ENCODE measurements around the gene COL19A1.
"Not testable (repeated sequence)": the region's sequence is repeated elsewhere in the genome, so short reads cannot be mapped to it uniquely, and the experiment has no call there.

Gene COL19A1

GRCh38 chr6:69965974-69966373, 99.6 kb downstream of the COL19A1 start:
- not testable (repeated sequence) for DNase-seq (ENCODE audit: low read depth in 3 of 3)

- no peak for DNase-seq (ENCODE audit: low read depth in 3 of 3)
Measured at GRCh38 chr6:69973138-69973537, 106.8 kb downstream of the COL19A1 start.

GRCh38 chr6:69973763-69974162, 107.4 kb downstream of the COL19A1 start:
- no peak for DNase-seq (ENCODE audit: low read depth in 3 of 3)

GRCh38 chr6:69974193-69974592, 107.8 kb downstream of the COL19A1 start:
- DNase-seq (ENCODE audit: low read depth in 3 of 3): no peak

DNA sequence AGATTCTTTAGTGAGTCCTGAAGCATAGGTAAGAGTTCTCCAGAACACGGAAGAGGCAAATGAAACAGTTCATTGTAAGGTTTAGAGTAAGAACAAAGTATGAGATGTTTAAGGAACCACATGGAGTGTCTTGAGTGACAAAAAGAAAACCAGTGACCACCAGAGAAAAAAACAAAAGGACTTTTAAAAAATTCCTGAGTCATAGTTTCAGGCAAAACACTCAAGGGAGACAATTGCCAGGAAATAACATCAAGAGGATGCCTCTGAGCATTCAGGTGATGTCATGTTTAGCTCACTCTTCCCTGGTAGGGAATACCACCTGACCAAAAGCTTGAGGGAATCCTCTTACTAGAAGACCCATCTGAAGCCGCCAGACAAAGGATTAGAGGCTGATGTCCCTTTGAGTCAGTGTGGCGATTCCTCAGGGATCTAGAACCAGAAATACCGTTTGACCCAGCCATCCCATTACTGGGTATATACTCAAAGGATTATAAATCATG, 110.3 kb downstream of the COL19A1 start:
- DNase-seq (ENCODE audit: low read depth in 3 of 3): no peak

DNA sequence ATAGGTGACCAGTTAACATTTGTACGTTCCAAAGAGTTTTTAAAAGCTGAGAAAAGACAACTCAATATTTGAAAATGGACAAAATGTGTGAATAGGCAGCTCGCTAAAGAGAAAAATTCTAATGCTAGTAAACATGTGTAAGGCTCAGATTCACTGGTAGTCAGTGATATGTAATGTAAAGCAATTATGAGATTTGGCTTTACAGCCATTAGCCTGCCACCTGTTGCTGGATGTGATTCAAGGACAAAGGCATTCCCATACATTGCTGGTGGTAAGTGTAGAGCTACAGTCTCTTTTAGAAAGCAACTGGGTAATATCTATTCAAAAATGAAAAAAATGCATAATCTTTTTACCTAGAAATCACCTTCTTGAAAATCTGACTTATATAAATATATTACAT, 114.3 kb downstream of the COL19A1 start:
- DNase-seq (ENCODE audit: low read depth in 3 of 3): no peak

DNA sequence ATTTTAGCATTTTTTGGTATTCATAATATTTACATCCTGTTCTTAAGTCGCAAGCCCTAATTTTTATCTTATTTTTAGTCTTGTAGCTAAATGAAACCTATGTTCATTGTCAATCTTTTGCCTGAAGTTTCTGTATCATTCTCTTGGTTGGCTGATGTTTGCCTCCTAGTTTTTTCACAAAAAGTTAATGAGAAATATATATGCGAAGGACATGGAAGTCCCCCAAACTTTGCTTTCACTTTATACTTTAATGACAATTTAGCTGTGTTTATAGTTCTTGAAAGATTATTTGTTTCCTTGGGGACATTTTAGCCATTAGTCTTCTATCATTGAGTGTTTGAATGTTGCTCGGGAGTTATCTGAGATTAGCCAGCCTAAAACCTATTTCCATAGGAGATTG, 118.2 kb downstream of the COL19A1 start:
- no peak for DNase-seq (ENCODE audit: low read depth in 3 of 3)

GRCh38 chr6:69985180-69985579, 118.8 kb downstream of the COL19A1 start:
- DNase-seq (ENCODE audit: low read depth in 3 of 3): no peak

DNA sequence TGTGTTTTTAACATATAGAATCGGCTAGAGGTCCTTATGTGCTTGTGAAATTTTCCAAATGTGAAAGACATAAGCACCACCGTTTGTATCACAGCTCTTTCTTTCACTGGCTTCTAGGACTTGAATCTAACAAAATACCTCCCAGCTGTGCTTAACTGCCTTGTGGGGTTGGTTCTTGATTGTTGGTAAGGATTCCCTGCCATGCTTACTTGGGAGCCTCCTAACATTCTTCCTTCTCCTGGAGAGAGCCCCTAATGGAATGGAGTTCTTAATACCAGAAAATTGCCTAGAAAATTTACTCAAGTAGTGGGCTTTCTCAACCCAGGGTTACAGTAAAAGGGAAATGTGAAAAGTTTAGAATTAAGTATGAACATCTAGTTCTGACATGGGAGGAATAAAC, 121.2 kb downstream of the COL19A1 start:
- no peak for DNase-seq (ENCODE audit: low read depth in 3 of 3)

GRCh38 chr6:69988458-69989126, 122.2 kb downstream of the COL19A1 start:
- DNase-seq (ENCODE audit: low read depth in 3 of 3): no peak

DNA sequence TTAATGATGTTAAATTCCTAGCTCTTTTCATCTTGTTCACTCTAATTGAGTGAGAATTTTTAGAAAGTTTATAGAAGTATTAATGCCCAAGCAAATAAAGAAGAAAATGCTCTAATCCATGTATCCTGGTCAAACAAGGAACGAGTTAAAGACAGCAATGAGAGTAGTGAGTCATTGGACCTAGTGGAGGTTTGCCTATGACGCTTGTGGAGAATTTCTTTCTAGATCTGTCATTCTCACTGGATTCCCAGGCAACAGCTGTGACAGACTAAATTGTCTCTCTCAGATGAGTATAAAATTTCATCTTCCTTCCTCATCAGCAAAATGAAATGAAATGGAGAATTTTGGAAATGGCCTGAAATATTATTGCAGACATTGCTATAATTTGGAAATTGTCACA, 127.9 kb downstream of the COL19A1 start:
- DNase-seq (ENCODE audit: low read depth in 3 of 3): no peak

DNA sequence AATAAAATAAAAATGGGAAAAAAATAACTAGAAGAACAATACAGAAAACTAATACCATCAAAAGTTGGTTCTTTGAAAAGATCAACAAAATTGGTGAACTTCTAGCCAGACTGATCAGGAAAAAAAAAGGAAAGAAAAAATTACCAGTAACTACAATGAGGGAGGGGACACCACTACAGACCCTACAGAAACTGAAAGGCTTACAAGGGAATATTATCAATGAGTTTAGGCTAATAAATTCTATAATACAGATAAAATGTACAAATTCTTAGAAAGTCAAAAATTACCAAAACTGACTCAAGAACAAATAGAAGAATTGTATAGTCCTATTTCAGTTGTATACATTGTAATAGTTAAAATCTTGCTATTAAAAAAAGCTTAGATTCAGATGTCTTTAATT, 141.8 kb downstream of the COL19A1 start:
- DNase-seq (ENCODE audit: low read depth in 3 of 3): no peak

GRCh38 chr6:70010339-70010738, 144.0 kb downstream of the COL19A1 start:
- DNase-seq (ENCODE audit: low read depth in 3 of 3): not testable (repeated sequence)

GRCh38 chr6:70023201-70023600, 156.8 kb downstream of the COL19A1 start:
- not testable (repeated sequence) for DNase-seq (ENCODE audit: low read depth in 3 of 3)

GRCh38 chr6:70028246-70028645, 161.9 kb downstream of the COL19A1 start:
- no peak for DNase-seq (ENCODE audit: low read depth in 3 of 3)

DNA sequence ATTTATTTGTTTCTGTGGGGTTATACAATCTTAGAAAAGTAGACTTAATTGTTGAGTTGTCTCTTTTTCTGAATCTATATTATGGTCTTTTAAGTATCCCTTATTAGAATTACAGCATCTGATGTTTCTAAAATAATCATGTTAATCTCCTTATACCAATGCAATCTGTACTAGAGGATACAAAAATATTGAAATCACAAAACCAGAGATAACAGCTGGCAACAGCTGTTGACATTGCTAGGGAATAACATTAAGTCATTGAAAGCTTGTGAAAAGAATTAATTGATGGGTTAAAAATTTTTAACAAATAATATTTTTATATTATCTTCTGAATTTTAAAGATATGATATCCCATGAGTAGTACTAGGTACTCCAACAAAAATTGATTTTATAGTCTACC, 162.6 kb downstream of the COL19A1 start:
- DNase-seq (ENCODE audit: low read depth in 3 of 3): no peak

DNA sequence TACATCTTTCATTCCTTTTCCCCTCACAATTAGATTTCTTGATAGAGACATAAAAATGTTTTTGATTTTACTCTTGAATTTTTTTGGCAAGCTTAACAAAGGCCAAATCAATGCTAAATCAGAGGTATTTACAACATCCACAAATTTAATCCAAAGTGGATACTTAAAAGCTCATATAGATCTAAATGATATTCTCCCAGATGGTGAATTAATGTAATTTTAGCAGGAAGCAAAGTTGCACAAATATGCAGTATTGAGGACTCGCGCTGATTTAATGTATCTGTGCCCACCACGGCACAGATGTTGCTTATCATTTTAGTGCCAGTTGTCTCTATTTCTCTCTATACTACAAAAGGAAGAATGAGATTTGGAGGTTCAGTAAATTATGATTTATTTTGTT, 167.4 kb downstream of the COL19A1 start:
- no peak for DNase-seq (ENCODE audit: low read depth in 3 of 3)

GRCh38 chr6:70037445-70037844, 171.1 kb downstream of the COL19A1 start:
- no peak for DNase-seq (ENCODE audit: low read depth in 3 of 3)

DNA sequence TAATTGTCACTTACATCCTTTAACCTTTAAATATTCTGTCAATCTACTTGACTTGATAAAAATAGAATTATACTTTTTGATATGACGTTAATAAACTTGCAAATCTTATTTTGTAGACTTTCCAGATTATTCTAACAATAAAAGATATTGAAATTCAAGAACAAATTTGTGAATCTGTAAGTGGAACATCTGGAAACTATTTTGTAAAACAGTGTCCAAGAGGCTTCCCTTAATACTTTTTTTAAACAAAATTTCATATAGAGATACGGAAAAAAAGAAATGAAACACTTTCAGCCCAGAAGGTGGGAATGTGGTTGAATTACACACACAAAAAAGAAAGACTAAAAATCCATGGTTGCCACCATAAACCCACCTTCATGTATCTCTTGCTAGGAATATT, 174.4 kb downstream of the COL19A1 start:
- DNase-seq (ENCODE audit: low read depth in 3 of 3): no peak

- DNase-seq (ENCODE audit: low read depth in 3 of 3): no peak
Measured at GRCh38 chr6:70041411-70041810, 175.1 kb downstream of the COL19A1 start.

DNA sequence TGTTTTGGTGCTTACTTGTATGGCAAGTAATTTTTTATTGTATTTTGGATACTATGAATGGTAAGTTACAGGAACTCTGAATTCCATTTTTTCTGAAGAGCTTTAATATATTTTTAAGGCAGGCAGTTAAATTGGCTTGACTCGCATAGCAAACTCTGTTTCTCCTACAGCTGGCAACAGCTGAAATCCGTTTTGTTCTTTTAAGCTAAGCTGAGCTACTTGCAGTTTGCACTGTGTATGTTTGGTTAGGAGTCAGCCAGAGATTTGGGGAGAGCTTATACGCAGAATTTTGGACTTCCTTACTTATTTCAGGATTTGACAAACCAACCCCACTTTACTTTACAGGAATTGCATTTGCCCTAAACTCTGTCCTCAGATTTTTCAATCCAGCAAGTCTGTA, 179.1 kb downstream of the COL19A1 start:
- no peak for DNase-seq (ENCODE audit: low read depth in 3 of 3)

- no peak for DNase-seq (ENCODE audit: low read depth in 3 of 3)
Measured at GRCh38 chr6:70051197-70052124, 185.1 kb downstream of the COL19A1 start.

Measured in stimulated activated CD4-positive, alpha-beta T cell treated with anti-CD3 and anti-CD28 coated beads, TNF-alpha, amount 100 ng/mL, for 4 hours (primary cell).